ENCODE results near the gene TECTA.

The TECTA gene

GRCh38 chr11:121179306-121179705 is 78.3 kb downstream of the TECTA start:
- DNase-seq: no peak

- no peak for DNase-seq
Observed at GRCh38 chr11:121180183-121180582, 79.1 kb downstream of the TECTA start.

GRCh38 chr11:121188776-121189175 is 87.7 kb downstream of the TECTA start:
- no peak for DNase-seq

- DNase-seq: no peak
Observed at GRCh38 chr11:121191818-121192217, 90.8 kb downstream of the TECTA start.

GRCh38 chr11:121194731-121195596 is 93.9 kb downstream of the TECTA start:
- DNase-seq: peak; percentile 30 to 50

- DNase-seq: no peak
Observed at GRCh38 chr11:121198491-121198890, 97.4 kb downstream of the TECTA start.

- no peak for DNase-seq
Observed at GRCh38 chr11:121199516-121199915, 98.5 kb downstream of the TECTA start.

GRCh38 chr11:121206810-121207209 is 105.8 kb downstream of the TECTA start:
- no peak for DNase-seq

- DNase-seq: no peak
Observed at GRCh38 chr11:121207485-121208115, 106.6 kb downstream of the TECTA start.

GRCh38 chr11:121210445-121211080 is 109.5 kb downstream of the TECTA start:
- DNase-seq: no peak

- DNase-seq: no peak
Observed at GRCh38 chr11:121211626-121212025, 110.6 kb downstream of the TECTA start.

- no peak for DNase-seq
Observed at GRCh38 chr11:121212536-121213361, 111.7 kb downstream of the TECTA start.

GRCh38 chr11:121213362-121213893 is 112.4 kb downstream of the TECTA start:
- DNase-seq: no peak

- DNase-seq: no peak
Observed at GRCh38 chr11:121214861-121215260, 113.8 kb downstream of the TECTA start.

- no peak for DNase-seq
Observed at GRCh38 chr11:121221496-121222200, 120.6 kb downstream of the TECTA start.

- no peak for DNase-seq
Observed at GRCh38 chr11:121223161-121223560, 122.1 kb downstream of the TECTA start.

- no peak for DNase-seq
Observed at GRCh38 chr11:121225382-121225781, 124.3 kb downstream of the TECTA start.

GRCh38 chr11:121226415-121227263 is 125.6 kb downstream of the TECTA start:
- no peak for DNase-seq

GRCh38 chr11:121228851-121229250 is 127.8 kb downstream of the TECTA start:
- no peak for DNase-seq

- no peak for DNase-seq
Observed at GRCh38 chr11:121229495-121230215, 128.6 kb downstream of the TECTA start.
